Neural progenitor cell (in vitro differentiated cells): ENCODE data around the gene JAG1.

ENCODE experiments used
- EZH2 ChIP-seq: fragments of 200-600 bp; sonication (generic); IDR thresholded peaks from 2 replicates; pipeline ENCODE4 v1.6.1; 2017; ENCODE audit warnings: antibody characterized with exemption, mild to moderate bottlenecking, moderate library complexity
- EZH2phosphoT487 ChIP-seq: fragments of 200-600 bp; sonication (generic); IDR thresholded peaks from 2 replicates; pipeline ENCODE4 v1.6.1; 2017; ENCODE audit warnings: antibody characterized with exemption
- TF ChIP-seq, protein P1 (sequence below): fragments of 200-600 bp; sonication (generic); IDR thresholded peaks from 2 replicates; pipeline ENCODE4 v1.5.1; 2017; ENCODE audit warnings: antibody characterized with exemption, mild to moderate bottlenecking

- TF ChIP-seq, protein P1, sequence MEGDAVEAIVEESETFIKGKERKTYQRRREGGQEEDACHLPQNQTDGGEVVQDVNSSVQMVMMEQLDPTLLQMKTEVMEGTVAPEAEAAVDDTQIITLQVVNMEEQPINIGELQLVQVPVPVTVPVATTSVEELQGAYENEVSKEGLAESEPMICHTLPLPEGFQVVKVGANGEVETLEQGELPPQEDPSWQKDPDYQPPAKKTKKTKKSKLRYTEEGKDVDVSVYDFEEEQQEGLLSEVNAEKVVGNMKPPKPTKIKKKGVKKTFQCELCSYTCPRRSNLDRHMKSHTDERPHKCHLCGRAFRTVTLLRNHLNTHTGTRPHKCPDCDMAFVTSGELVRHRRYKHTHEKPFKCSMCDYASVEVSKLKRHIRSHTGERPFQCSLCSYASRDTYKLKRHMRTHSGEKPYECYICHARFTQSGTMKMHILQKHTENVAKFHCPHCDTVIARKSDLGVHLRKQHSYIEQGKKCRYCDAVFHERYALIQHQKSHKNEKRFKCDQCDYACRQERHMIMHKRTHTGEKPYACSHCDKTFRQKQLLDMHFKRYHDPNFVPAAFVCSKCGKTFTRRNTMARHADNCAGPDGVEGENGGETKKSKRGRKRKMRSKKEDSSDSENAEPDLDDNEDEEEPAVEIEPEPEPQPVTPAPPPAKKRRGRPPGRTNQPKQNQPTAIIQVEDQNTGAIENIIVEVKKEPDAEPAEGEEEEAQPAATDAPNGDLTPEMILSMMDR, result no peak
- no peak for TF ChIP-seq EZH2
- no peak for TF ChIP-seq EZH2phosphoT487
Observed at GRCh38 chr20:10642856-10643559, 30.8 kb downstream of the JAG1 start.
